Common myeloid progenitor, CD34-positive (primary cell): Measurements from ENCODE around the gene TRIM46.
"Not testable (repeated sequence)": the region's sequence is repeated elsewhere in the genome, so short reads cannot be mapped to it uniquely, and the experiment has no call there.

Experiments used
- CTCF ChIA-PET: fragments of 350-600 bp; sonication (Branson Sonifier 250); formaldehyde crosslinking; loops from one replicate; lab custom pipeline; 2021; ENCODE audit warnings: antibody characterized with exemption; lab: Charles Lee
- POLR2A ChIA-PET: fragments of 350-600 bp; sonication (Branson Sonifier 250); formaldehyde crosslinking; loops from one replicate; lab custom pipeline; 2021; ENCODE audit warnings: antibody characterized with exemption; lab: Charles Lee
- DNase-seq, 3 donors: peaks; one replicate each; pipeline versions ENCODE4 v3.0.0 to v3.0.0-alpha.2; 2013
- H3K27ac ChIP-seq, 2 experiments: 1 replicate in 1 of 2; 2 replicates in 1 of 2; pipeline ENCODE4 v1.7.0; 2013; ENCODE audit warnings: inconsistent platforms in 2 of 2, low read length in 2 of 2, mild to moderate bottlenecking in 2 of 2, low read depth in 1 of 2, moderate library complexity in 1 of 2; ENCODE audit not compliant: severe bottlenecking in 2 of 2, insufficient read depth in 1 of 2, poor library complexity in 1 of 2
- H3K27me3 ChIP-seq, 5 experiments: replicated peaks in 2 of 5; 1 replicate in 3 of 5; 2 replicates in 2 of 5; pipeline versions ENCODE4 v1.6.1 to v1.7.0; 2013; ENCODE audit warnings: low read length in 4 of 5, mild to moderate bottlenecking in 2 of 5, moderate library complexity in 2 of 5, inconsistent platforms in 1 of 5; ENCODE audit not compliant: insufficient read depth in 5 of 5, control insufficient read depth in 4 of 5
- H3K36me3 ChIP-seq, 4 experiments: 1 replicate in 2 of 4; 2 replicates in 2 of 4; pipeline versions ENCODE4 v1.6.1 to v1.7.0; 2013; ENCODE audit warnings: low read length in 3 of 4, control low read depth in 1 of 4, mild to moderate bottlenecking in 1 of 4; ENCODE audit not compliant: control insufficient read depth in 4 of 4, insufficient read depth in 4 of 4
- H3K4me1 ChIP-seq, 4 experiments: 1 replicate in 3 of 4; 2 replicates in 1 of 4; pipeline versions ENCODE4 v1.6.1 to v1.7.1; 2013; ENCODE audit warnings: low read length in 3 of 4, mild to moderate bottlenecking in 3 of 4, control low read depth in 1 of 4, inconsistent platforms in 1 of 4, moderate library complexity in 1 of 4; ENCODE audit not compliant: control insufficient read depth in 4 of 4, insufficient read depth in 4 of 4; ENCODE audit errors: control extremely low read depth in 1 of 4
- H3K4me3 ChIP-seq, 7 experiments: 1 replicate in 4 of 7; 2 replicates in 3 of 7; pipeline versions ENCODE4 v1.5.1 to v1.7.0; 2013; ENCODE audit warnings: mild to moderate bottlenecking in 7 of 7, low read length in 6 of 7, moderate library complexity in 6 of 7, inconsistent platforms in 2 of 7, low read depth in 2 of 7, control low read depth in 1 of 7; ENCODE audit not compliant: insufficient read depth in 4 of 7, control insufficient read depth in 1 of 7; ENCODE audit errors: extremely low read depth in 1 of 7
- H3K9me3 ChIP-seq, 5 experiments: 1 replicate in 4 of 5; 2 replicates in 1 of 5; pipeline versions ENCODE4 v1.6.1 to v1.7.1; 2013; ENCODE audit warnings: low read length in 4 of 5, mild to moderate bottlenecking in 2 of 5, inconsistent platforms in 1 of 5, low read depth in 1 of 5, moderate library complexity in 1 of 5; ENCODE audit not compliant: control insufficient read depth in 4 of 5, insufficient read depth in 2 of 5; ENCODE audit errors: control extremely low read depth in 1 of 5
- WGBS: methylation state at CpG from one replicate; pipeline ENCODE4 v1.1.5; 2013; ENCODE audit not compliant: insufficient coverage; 5-methylcytosine and 5-hydroxymethylcytosine counted together

Gene TRIM46

GRCh38 chr1:155185783-155186066 is 12.1 kb downstream of the TRIM46 start:
- ChIA-PET CTCF (interaction anchor here (1.0 kb wide), 2 partner anchors 8 to 41 kb away, joined by 4 read pairs; no protein-coding TSS in a partner anchor), POLR2A (no interaction called here)
- no peak overlapping the region for H3K4me3 ChIP-seq
- H3K27ac ChIP-seq = no peak overlapping the region
- 88% methylated on average over 5 of the region's 6 CpGs for WGBS
- H3K9me3 ChIP-seq = no peaks in the 10 kb centered on the region
- H3K4me1 ChIP-seq = peaks cover 0 to 5% (median 0%) of the 10 kb centered on the region in 4 experiments
- peaks cover 0 to 30% (median 1%) of the 10 kb centered on the region in 4 experiments for H3K36me3 ChIP-seq
- H3K27me3 ChIP-seq = no peaks in the 10 kb centered on the region
- no peak for DNase-seq

- WGBS = 96% methylated on average over 2 of the region's 8 CpGs
- no peak for DNase-seq
- Histone ChIP-seq H3K4me1 (peaks cover 0 to 5% (median 0%) of the 10 kb centered on the region in 4 experiments), H3K36me3 (peaks cover 0 to 28% (median 1%) of the 10 kb centered on the region in 4 experiments), H3K9me3 (no peaks in the 10 kb centered on the region), H3K27me3 (no peaks in the 10 kb centered on the region), H3K27ac (no peak overlapping the region), H3K4me3 (no peak overlapping the region)
- CTCF ChIA-PET = interaction anchor here (1.0 kb wide), 1 partner anchor 41 kb away, joined by 4 read pairs; no protein-coding TSS in a partner anchor
- POLR2A ChIA-PET = no interaction called here
Measured at GRCh38 chr1:155186067-155186793, 12.6 kb downstream of the TRIM46 start.

- Histone ChIP-seq H3K27ac (no peak overlapping the region), H3K27me3 (no peaks in the 10 kb centered on the region), H3K9me3 (no peaks in the 10 kb centered on the region), H3K4me1 (peaks cover 0 to 6% (median under 1%) of the 10 kb centered on the region in 4 experiments), H3K4me3 (no peak overlapping the region), H3K36me3 (peaks cover 0 to 21% (median 1%) of the 10 kb centered on the region in 4 experiments)
- no peak for DNase-seq
- CTCF ChIA-PET = interaction anchor here (1.2 kb wide), 1 partner anchor 9 kb away, joined by 4 read pairs; no protein-coding TSS in a partner anchor
- 86% methylated on average over 8 of the region's 14 CpGs for WGBS
- POLR2A ChIA-PET = no interaction called here
Measured at GRCh38 chr1:155186794-155187455, 13.3 kb downstream of the TRIM46 start.

GRCh38 chr1:155187456-155187891 is 13.8 kb downstream of the TRIM46 start:
- Histone ChIP-seq H3K9me3 (no peaks in the 10 kb centered on the region), H3K4me3 (no peak overlapping the region), H3K36me3 (peaks cover 0 to 15% (median 1%) of the 10 kb centered on the region in 4 experiments), H3K27ac (no peak overlapping the region), H3K27me3 (no peaks in the 10 kb centered on the region), H3K4me1 (peaks cover 0 to 12% (median 5%) of the 10 kb centered on the region in 4 experiments)
- POLR2A ChIA-PET = no interaction called here
- WGBS = 83% methylated on average over 14 of the region's 16 CpGs
- CTCF ChIA-PET = interaction anchor here (1.2 kb wide), 1 partner anchor 10 kb away, joined by 4 read pairs; no protein-coding TSS in a partner anchor
- no peak for DNase-seq

- Histone ChIP-seq H3K36me3 (peaks cover 0 to 14% (median 1%) of the 10 kb centered on the region in 4 experiments), H3K9me3 (no peaks in the 10 kb centered on the region), H3K4me3 (no peak overlapping the region), H3K4me1 (peaks cover 0 to 19% (median 12%) of the 10 kb centered on the region in 4 experiments), H3K27ac (no peak overlapping the region), H3K27me3 (no peaks in the 10 kb centered on the region)
- CTCF ChIA-PET = interaction anchor here (1.2 kb wide), 1 partner anchor 11 kb away, joined by 4 read pairs; no protein-coding TSS in a partner anchor
- WGBS = 98% methylated on average over 5 of the region's 14 CpGs
- no peak for DNase-seq
- POLR2A ChIA-PET = no interaction called here
Measured at GRCh38 chr1:155188268-155188667, 14.6 kb downstream of the TRIM46 start.

- POLR2A ChIA-PET, H3K36me3 ChIP-seq, H3K27ac ChIP-seq, H3K9me3 ChIP-seq, H3K27me3 ChIP-seq, H3K4me3 ChIP-seq, DNase-seq, CTCF ChIA-PET: not testable (repeated sequence)
- H3K4me1 ChIP-seq = peaks cover 0 to 35% (median 26%) of the 10 kb centered on the region in 4 experiments
- 97% methylated on average over 16 of the region's 45 CpGs for WGBS
Measured at GRCh38 chr1:155189926-155190325, 16.3 kb downstream of the TRIM46 start.
